ENCODE data around the gene BMPR1A.
"Not testable (repeated sequence)": the region's sequence is repeated elsewhere in the genome, so short reads cannot be mapped to it uniquely, and the experiment has no call there.

Gene BMPR1A

GRCh38 chr10:86952697-86953096, 196.3 kb downstream of the BMPR1A start:
- DNase-seq (ENCODE audit: low read depth in 3 of 3, low spot score in 1 of 3): not testable (repeated sequence)

- DNase-seq (ENCODE audit: low read depth in 3 of 3, low spot score in 1 of 3): no peak
These were observed 197.6 kb downstream of the BMPR1A start for GRCh38 chr10:86953747-86954680.

DNA sequence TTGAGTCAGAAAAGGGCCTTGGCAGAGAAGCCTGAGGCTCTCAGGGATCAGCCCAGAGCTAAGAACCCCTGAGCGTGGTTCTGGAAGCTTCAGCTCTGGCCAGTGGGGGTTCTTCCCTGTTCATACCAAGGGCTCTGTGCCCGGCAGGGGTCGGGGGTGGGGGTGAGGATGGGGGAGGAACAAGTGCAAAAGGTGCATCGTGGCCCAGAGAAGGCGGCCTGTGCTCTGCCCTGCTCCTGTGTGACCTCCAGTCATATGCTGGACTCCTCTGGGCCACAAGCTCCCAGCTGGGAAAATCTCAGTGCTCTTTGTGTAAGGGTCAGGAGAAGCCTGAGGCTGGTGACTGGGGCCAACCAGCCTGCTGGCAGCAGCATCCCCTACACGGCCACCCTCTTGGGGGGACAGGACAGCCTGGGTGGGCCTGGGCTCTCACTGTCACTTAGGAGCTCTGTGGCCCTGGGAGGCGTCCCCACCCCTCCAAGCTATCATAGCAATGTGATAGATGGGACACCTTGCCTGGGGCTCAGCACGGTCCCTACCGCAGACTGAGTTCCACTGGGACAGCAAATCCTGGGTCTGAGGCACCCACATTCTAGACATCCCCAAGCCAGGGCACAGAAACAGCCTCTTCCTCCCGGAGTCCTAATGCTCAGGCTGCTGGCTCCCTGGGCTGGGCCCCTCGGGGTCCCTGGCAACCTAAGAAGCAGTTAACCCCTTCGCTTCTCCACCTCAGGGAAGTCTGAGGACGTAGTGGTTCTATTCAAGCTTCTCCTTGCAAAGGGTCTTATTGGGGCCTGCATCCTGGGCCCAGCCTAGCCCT, 198.5 kb downstream of the BMPR1A start:
- DNase-seq (ENCODE audit: low read depth in 3 of 3, low spot score in 1 of 3): no peak

- DNase-seq (ENCODE audit: low read depth in 3 of 3, low spot score in 1 of 3): no peak
These were observed 199.2 kb downstream of the BMPR1A start for GRCh38 chr10:86955501-86956194.

DNA sequence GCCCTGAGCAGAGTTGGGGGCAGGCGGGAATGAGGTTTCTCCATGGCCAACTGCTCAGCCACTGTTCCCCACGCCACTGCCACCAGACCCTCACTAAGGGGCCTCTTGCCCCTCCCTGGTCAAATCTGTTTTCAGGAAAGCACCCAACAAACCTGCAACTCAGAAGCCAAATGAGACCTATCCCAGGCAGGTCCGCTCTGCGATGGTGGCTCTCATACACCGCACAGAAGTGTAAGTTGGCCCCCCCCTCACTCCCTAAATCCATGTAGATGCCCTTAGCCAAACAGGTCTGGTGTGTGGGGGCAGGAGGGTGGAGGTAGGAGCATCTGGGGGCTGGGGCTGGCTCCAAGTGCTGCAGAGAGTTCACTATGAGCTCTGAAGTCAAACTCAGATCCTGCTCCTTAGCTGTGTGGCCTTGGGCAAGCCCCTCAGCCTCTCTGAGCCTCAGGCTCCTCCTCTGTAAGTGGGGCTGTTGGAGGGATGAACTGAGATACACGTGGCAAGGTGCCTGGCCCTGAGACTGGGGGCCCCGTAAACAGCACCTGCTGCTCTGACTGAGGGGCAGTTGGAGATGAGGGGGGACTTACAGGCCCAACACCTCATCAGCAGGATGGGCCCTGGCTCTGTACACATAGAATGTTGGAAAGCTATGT, 199.9 kb downstream of the BMPR1A start:
- DNase-seq (ENCODE audit: low read depth in 3 of 3, low spot score in 1 of 3): no peak

DNA sequence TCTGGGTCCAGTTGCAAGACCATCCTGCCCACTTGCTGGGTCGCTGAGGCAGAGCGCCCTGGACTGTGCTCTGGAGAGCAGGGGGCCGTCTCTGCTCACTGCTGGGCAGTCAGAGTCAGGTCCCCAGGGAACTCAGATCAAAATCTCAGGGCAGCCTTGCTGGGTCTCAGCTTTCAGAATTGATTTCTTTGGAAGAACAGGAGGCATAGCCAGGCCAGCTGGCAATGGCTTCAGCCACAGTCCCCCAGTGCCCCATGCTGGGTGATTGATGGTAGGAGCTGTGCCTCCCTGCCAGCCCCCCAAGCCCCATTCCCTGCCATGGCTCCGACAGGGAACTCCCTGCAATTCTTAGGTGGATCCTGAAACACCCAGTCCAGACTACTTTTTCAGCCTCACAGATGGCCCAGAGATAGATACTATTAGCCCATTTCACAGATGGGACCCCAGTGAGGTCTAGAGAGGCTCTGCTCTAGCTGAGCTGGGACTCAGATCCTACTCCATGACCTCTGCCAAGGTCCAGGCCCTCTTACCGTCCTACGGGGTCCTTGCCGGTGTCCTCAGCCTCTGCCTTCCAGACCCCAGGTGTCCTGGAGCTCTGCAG, 200.5 kb downstream of the BMPR1A start:
- no peak for DNase-seq (ENCODE audit: low read depth in 3 of 3, low spot score in 1 of 3)

DNA sequence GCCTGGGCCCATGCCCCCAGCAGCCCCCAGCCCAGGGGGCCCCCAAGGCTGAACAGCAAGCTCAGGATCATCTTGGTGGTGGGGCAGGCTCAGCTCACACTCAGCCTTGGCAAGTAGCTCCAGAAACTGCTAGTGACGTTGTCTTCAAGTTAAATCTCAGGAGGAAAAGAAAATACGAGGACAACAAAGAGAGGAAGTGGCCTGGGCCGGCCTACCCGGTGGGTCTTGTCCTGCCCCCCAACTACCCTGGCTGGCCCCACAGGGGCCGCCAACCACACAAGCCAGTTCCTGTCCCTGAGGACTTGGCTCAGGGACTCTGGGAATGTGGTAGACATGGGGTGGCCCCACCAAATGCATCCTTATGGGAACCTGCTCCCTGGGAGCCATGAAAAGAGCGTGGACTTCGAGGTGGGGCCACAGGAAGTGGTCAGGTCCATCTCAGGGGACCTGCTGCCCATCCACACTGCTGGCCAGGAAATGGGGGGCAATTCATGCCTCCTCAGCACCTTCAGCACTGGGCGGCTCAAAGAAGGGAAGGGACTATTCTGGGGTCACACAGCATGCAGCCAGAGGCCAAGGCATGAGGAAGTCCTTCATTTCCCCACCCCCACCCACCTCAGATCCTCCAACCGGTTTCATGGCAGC, 201.2 kb downstream of the BMPR1A start, which contains the start of gene MMRN2:
Gene MMRN2 (minus strand): TSS at position 145 of the 645 bp plus-strand sequence. CDS start 74 bp downstream, at position 71.
- DNase-seq (ENCODE audit: low read depth in 3 of 3, low spot score in 1 of 3): no peak

- no peak for DNase-seq (ENCODE audit: low read depth in 3 of 3, low spot score in 1 of 3)
These were observed 201.9 kb downstream of the BMPR1A start, which contains the start of gene SNCG for GRCh38 chr10:86958116-86958900. Gene SNCG (plus strand): TSS chr10:86958599. CDS start chr10:86958698, 99 bp downstream.

GRCh38 chr10:86958901-86959736, 202.7 kb downstream of the BMPR1A start:
- DNase-seq (ENCODE audit: low read depth in 3 of 3, low spot score in 1 of 3): no peak

GRCh38 chr10:86959737-86960002, 203.3 kb downstream of the BMPR1A start:
- DNase-seq (ENCODE audit: low read depth in 3 of 3, low spot score in 1 of 3): no peak

GRCh38 chr10:86960003-86960862, 203.8 kb downstream of the BMPR1A start:
- no peak for DNase-seq (ENCODE audit: low read depth in 3 of 3, low spot score in 1 of 3)

GRCh38 chr10:86960863-86961434, 204.5 kb downstream of the BMPR1A start:
- DNase-seq (ENCODE audit: low read depth in 3 of 3, low spot score in 1 of 3): no peak

GRCh38 chr10:86961481-86962091, 205.2 kb downstream of the BMPR1A start:
- DNase-seq (ENCODE audit: low read depth in 3 of 3, low spot score in 1 of 3): no peak

DNA sequence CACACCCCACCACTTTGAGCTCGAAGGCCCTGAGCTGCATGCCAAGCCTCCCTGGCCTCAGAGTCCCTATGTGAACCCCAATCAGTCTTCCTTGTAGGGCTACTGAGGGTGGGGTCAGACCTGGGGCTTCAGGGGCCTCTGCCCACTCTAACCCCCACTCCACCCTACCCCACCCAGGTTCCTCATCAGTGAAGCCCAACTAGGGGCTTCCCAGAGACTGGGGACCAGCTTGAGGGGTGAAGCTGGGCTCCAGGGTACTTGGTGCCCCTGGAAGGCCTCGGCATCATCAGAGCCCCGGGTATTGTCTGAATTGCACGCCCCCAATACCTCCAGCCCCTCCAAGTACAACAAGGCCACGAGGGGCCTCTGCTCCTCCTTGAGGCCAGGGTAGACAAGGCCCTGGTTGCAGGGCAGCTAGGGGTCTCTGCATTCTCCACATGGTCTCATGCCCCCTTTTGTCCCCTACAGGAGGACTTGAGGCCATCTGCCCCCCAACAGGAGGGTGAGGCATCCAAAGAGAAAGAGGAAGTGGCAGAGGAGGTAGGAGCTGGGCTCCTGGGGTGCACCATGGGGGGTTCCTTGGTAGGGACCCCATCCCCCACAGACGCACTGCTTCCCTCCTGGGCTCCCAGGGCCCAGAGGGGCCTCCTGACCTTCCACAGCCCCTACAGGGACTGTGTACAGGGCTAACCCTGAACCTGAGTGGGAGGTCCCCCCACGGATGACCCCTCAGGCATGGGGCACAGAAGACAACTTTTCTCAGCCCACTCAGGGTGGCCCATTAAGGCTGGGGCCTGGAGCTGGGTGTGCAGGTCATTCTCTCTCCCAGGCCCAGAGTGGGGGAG, 205.9 kb downstream of the BMPR1A start:
- no peak for DNase-seq (ENCODE audit: low read depth in 3 of 3, low spot score in 1 of 3)

GRCh38 chr10:86962981-86963310, 206.5 kb downstream of the BMPR1A start:
- DNase-seq (ENCODE audit: low read depth in 3 of 3, low spot score in 1 of 3): no peak
